HFFc6 (cell line): ENCODE measurements around the gene PCDHB14. TPM values are rescaled to one million over a fixed set of nuclear protein-coding genes. Genes with fewer than 3 reads are reported as not detected.
"Not testable (repeated sequence)": the region's sequence is repeated elsewhere in the genome, so short reads cannot be mapped to it uniquely, and the experiment has no call there.

Source experiments
- DNase-seq: peaks from one replicate; pipeline ENCODE4 v3.0.0-alpha.2; 2018
- H3K27ac Mint-ChIP-seq: 2 replicates; pipeline ENCODE4 v1.8.0; 2020; ENCODE audit warnings: mild to moderate bottlenecking, mixed read lengths
- H3K27me3 Mint-ChIP-seq: 2 replicates; pipeline ENCODE4 v1.8.0; 2021; ENCODE audit warnings: mild to moderate bottlenecking, moderate library complexity, mixed read lengths; ENCODE audit not compliant: insufficient read depth
- H3K36me3 Mint-ChIP-seq: 2 replicates; pipeline ENCODE4 v1.8.0; 2021; ENCODE audit warnings: low read depth, mixed read lengths
- H3K4me1 Mint-ChIP-seq: 2 replicates; pipeline ENCODE4 v1.8.0; 2020; ENCODE audit warnings: low read depth, mixed read lengths
- H3K4me3 Mint-ChIP-seq: 2 replicates; pipeline ENCODE4 v1.8.0; 2020; ENCODE audit warnings: mild to moderate bottlenecking, moderate library complexity, mixed read lengths
- H3K9me3 Mint-ChIP-seq: 2 replicates; pipeline ENCODE4 v1.8.0; 2020; ENCODE audit warnings: mild to moderate bottlenecking, mixed read lengths
- CTCF ChIP-seq: fragments of 200-600 bp; sonication (generic); IDR thresholded peaks from 2 replicates; pipeline ENCODE4 v1.5.0; 2021; ENCODE audit warnings: antibody characterized with exemption, mild to moderate bottlenecking
- total RNA-seq, 6 experiments: library from RNA; stranded (reverse); fragmentation: NEBNext Ultra II Directional; extraction: Animal tissue kit (Norgen Biotek cat#: 25700); gene quantifications; 2 replicates in 1 of 6; 3 replicates in 5 of 6; pipeline ENCODE4 v1.2.3, GENCODE V29; 2021

Gene PCDHB14
- total RNA-seq, 6 experiments from 2014 or later, result 1.8 to 3.5 (median 2.7) TPM

DNA sequence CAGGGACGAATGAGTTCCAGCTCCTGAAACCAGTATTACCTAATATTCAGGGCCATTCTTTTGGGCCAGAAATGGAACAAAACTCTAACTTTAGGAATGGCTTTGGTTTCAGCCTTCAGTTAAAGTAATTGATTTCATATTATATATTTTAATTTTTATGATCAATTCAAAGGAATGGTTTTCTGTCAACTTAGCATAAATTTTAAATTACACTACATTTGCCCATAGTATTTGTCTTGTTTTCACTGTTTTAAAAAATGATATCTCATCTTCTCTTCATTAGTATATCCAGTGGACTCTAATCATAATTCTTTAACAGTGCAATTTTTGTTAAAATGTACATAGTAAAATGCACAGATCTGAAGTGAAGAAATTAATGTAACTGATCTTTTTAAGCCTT lies 42.8 kb upstream of the PCDHB14 start:
- Mint-ChIP-seq H3K27me3 (peaks cover 8% of the 10 kb centered on the region; the same call in 1 of the 2 replicates), H3K9me3 (peaks cover 16% of the 10 kb centered on the region), H3K27ac (no peak overlapping the region), H3K4me3 (no peak overlapping the region), H3K36me3 (peaks cover 12% of the 10 kb centered on the region), H3K4me1 (peaks cover 15% of the 10 kb centered on the region)
- no peak for DNase-seq
- no peak for TF ChIP-seq CTCF

- peaks cover 12% of the 10 kb centered on the region for H3K36me3 Mint-ChIP-seq
- DNase-seq, result peak; percentile 62
- no peak within 1 kb of the TSS; the same call in 1 of the 2 replicates for H3K27ac Mint-ChIP-seq
- TF ChIP-seq CTCF, result peak; percentile 78
- H3K9me3 Mint-ChIP-seq, result peaks cover 16% of the 10 kb centered on the region
- peaks cover 20% of the 10 kb centered on the region for H3K4me1 Mint-ChIP-seq
- peak within 1 kb of the TSS; percentile 82 for H3K4me3 Mint-ChIP-seq
- peaks cover 8% of the 10 kb centered on the region for H3K27me3 Mint-ChIP-seq
Observed at GRCh38 chr5:141182248-141182647, 40.9 kb upstream of the PCDHB14 start, which contains the start of gene PCDHB16. TSS of gene PCDHB16 (plus strand) at chr5:141182387. CDS start at chr5:141182560, 173 bp downstream.

GRCh38 chr5:141184117-141184855 lies 38.9 kb upstream of the PCDHB14 start:
- not testable (repeated sequence) for DNase-seq, H3K4me3 Mint-ChIP-seq, H3K27ac Mint-ChIP-seq
- peaks cover 17% of the 10 kb centered on the region for H3K36me3 Mint-ChIP-seq
- peaks cover 27% of the 10 kb centered on the region for H3K4me1 Mint-ChIP-seq
- H3K27me3 Mint-ChIP-seq, result peaks cover 12% of the 10 kb centered on the region
- H3K9me3 Mint-ChIP-seq, result peaks cover 21% of the 10 kb centered on the region

GRCh38 chr5:141186897-141187512 lies 36.1 kb upstream of the PCDHB14 start, which contains the start of gene PCDHB9:
TSS of gene PCDHB9 (plus strand) at chr5:141187161. CDS start at chr5:141187319, 158 bp downstream.
- H3K27me3 Mint-ChIP-seq, result peaks cover 16% of the 10 kb centered on the region
- peaks cover 21% of the 10 kb centered on the region for H3K9me3 Mint-ChIP-seq
- peaks cover 17% of the 10 kb centered on the region for H3K36me3 Mint-ChIP-seq
- H3K27ac Mint-ChIP-seq, result peak within 1 kb of the TSS; percentile 30; the same call in 1 of the 2 replicates
- peak; percentile 88 for TF ChIP-seq CTCF
- H3K4me3 Mint-ChIP-seq, result peak within 1 kb of the TSS; percentile 89
- peaks cover 29% of the 10 kb centered on the region for H3K4me1 Mint-ChIP-seq
- peak; percentile 58 for DNase-seq

GRCh38 chr5:141188682-141189081 lies 34.5 kb upstream of the PCDHB14 start:
- not testable (repeated sequence) for H3K27ac Mint-ChIP-seq, DNase-seq, H3K4me3 Mint-ChIP-seq
- Mint-ChIP-seq H3K36me3 (peaks cover 16% of the 10 kb centered on the region), H3K9me3 (peaks cover 23% of the 10 kb centered on the region), H3K27me3 (peaks cover 14% of the 10 kb centered on the region), H3K4me1 (peaks cover 25% of the 10 kb centered on the region)

GRCh38 chr5:141189131-141189530 lies 34.0 kb upstream of the PCDHB14 start:
- peaks cover 25% of the 10 kb centered on the region for H3K9me3 Mint-ChIP-seq
- H3K27ac Mint-ChIP-seq, H3K4me3 Mint-ChIP-seq, DNase-seq: not testable (repeated sequence)
- peaks cover 16% of the 10 kb centered on the region for H3K36me3 Mint-ChIP-seq
- H3K27me3 Mint-ChIP-seq, result peaks cover 14% of the 10 kb centered on the region
- peaks cover 25% of the 10 kb centered on the region for H3K4me1 Mint-ChIP-seq
